PFSK-1 (cell line): ENCODE data around the gene GPR32.

Experiments
- POLR2AphosphoS5 ChIP-seq: IDR thresholded peaks from 2 replicates; pipeline ENCODE4 v1.6.1; 2012; ENCODE audit warnings: low read depth, mild to moderate bottlenecking, control low read depth, low read length, moderate library complexity
- SIN3A ChIP-seq: IDR thresholded peaks from 2 replicates; pipeline ENCODE4 v1.6.1; 2012; ENCODE audit warnings: mild to moderate bottlenecking, low read length, moderate library complexity, borderline replicate concordance; ENCODE audit not compliant: insufficient read depth
- TAF1 ChIP-seq: IDR thresholded peaks from 2 replicates; pipeline ENCODE4 v1.6.1; 2012; ENCODE audit warnings: low read length, control low read depth, borderline replicate concordance; ENCODE audit not compliant: insufficient read depth

- no peak for TF ChIP-seq TAF1
- no peak for TF ChIP-seq SIN3A
- TF ChIP-seq POLR2AphosphoS5: no peak
Observed at GRCh38 chr19:50768277-50768676, 2.0 kb upstream of the GPR32 start.
